Mesenteric fat pad (tissue), 1 donor: ENCODE data around the gene TMCC3. TPM values are rescaled to one million over a fixed set of nuclear protein-coding genes. Genes with fewer than 3 reads are reported as not detected.
A peak's percentile ranks its signal among the peaks of the same experiment; 100 is the strongest.
"Not testable (repeated sequence)": the region's sequence is repeated elsewhere in the genome, so short reads cannot be mapped to it uniquely, and the experiment has no call there.

Experiments used
- DNase-seq: peaks from one replicate; pipeline ENCODE4 v3.0.0-alpha.2; 2020; ENCODE audit warnings: low spot score
- long read RNA-seq: library from polyadenylated mRNA; unstranded; transcript quantifications from one replicate; pipeline ENCODE4 v2.0.0, GENCODE V29; 2020
- total RNA-seq: library from RNA; stranded (reverse); fragmentation: NEBNext Ultra II Directional; extraction: Animal tissue kit (Norgen Biotek cat#: 25700); gene quantifications from one replicate; pipeline ENCODE4 v1.2.1, GENCODE V29; 2021
- donor health status: DM: yes; HTN: yes; CAD: no.

Gene TMCC3
- total RNA-seq, result 15.8 TPM
- long read RNA-seq, full-length matches to known transcripts, result 8 of 30 reads
- long read RNA-seq, partial matches to known transcripts, result 3 of 30 reads
- long read RNA-seq, other reads (novel, unspliced or antisense), result 19 of 30 reads

GRCh38 chr12:94650143-94651056, at the start of gene TMCC3:
Gene TMCC3 (minus strand): TSS chr12:94650557. CDS start chr12:94650430, 127 bp downstream.
- DNase-seq, result peak; percentile 91

DNA sequence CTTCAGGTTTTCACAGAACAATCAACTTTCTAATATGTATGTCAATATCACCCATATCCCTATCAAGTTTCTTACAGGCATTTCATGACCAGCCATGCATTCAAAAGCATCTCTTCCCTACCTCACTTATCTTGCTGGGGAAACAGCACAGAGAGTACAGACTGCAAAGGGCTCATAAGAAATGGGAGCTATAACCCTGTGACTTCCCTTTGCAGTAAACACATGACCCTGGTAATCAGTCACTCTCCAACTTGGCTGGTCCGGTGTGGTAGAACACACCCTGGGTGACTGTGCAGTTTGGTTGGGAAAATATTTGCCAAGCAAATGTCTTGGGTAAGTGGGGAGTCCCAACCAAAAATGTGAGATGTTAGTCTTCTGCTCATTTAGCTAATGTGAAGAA, 49.4 kb upstream of the TMCC3 start:
- DNase-seq, result no peak

- no peak for DNase-seq
These were observed 48.2 kb upstream of the TMCC3 start for GRCh38 chr12:94698578-94698977.

- DNase-seq, result no peak
These were observed 47.3 kb upstream of the TMCC3 start for GRCh38 chr12:94697631-94698030.

DNA sequence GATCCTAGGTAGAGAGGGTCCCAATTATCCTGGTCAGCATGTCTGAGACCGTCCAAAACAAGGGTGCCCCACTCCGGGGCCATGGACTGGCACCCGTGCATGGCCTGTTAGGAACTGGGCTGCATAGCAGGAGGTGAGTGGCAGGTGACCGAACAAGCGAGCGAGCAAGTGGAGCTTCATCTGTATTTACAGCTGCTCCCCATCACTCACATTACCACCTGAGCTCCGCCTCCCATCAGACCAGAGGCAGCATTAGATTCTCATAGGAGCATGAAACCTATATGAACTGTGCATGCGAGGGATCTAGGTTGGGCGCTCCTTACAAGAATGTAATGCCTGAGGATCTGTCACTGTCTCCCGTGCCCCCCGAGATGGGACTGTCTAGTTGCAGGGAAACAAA, 44.4 kb upstream of the TMCC3 start:
- DNase-seq, result no peak

GRCh38 chr12:94692826-94693225, 42.5 kb upstream of the TMCC3 start:
- DNase-seq, result not testable (repeated sequence)

- no peak for DNase-seq
These were observed 39.9 kb upstream of the TMCC3 start for GRCh38 chr12:94690198-94690771.

GRCh38 chr12:94689646-94690036, 39.3 kb upstream of the TMCC3 start:
- no peak for DNase-seq

DNA sequence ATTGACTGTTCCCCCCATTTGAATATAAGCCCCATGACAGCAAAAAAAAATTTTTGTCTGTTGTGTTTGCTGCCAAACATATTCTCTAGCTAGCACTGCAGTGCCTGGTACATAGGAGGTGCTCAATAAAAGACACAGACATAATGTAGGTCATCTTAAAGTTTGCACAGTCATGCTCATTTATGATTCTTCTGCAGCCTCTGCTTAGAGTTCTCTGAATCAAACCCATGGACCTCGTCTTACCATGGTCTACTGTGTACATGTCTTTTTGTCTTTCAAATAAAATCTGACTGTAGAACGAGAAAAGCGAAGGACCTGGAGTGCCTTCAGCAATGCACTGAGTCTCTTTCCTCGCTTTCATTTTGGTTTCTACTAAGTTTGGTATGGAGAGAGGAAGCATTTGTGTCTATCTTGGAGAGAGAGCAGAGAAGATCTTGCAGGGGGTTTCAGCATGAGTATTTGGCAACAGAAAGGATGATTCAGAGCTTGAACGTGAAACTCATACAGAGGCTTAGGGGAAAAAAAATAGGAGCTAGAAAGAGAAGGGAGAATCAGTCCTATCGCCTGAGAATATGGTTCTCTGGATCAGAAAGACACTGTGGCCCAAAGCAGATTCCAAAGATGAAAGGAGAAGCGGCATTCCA, 38.8 kb upstream of the TMCC3 start:
- no peak for DNase-seq

GRCh38 chr12:94687891-94688290, 37.5 kb upstream of the TMCC3 start:
- no peak for DNase-seq

DNA sequence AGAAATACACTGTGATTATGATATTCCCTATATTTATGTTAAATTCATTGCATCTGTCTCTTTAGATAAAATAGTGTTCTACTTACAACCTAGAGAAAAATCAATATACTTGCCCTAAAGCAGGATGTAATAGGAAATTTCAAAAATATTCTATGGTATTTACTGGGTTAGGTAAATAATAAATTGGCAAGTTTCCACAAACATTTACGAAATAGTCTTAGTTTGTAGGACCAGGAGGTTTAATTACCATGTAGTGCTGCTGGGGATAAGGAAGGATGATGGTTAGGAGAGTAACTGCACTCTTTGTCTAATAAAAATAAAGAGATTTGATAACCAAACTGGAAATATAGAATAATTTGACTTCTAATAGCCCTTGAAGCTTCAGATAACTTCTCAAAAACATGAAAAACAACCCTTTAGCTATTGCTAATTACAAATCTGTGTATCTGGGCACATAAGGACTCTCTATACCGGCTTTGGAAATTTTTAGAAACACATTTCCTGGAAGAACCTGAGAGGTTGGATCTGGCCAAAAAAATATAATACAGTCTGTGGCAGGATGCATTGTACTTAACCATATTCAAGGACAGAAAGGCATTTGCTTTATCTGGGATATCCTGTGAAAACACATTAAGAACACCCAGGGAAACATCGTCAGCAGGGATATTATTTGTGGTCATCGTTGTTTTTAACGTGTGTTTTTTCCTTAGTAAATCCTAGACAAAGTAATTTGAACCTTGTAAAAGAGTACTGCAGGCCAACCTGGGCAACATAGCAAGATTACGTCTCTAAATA, 36.7 kb upstream of the TMCC3 start:
- no peak for DNase-seq

GRCh38 chr12:94684416-94685142, 34.2 kb upstream of the TMCC3 start:
- DNase-seq, result no peak

DNA sequence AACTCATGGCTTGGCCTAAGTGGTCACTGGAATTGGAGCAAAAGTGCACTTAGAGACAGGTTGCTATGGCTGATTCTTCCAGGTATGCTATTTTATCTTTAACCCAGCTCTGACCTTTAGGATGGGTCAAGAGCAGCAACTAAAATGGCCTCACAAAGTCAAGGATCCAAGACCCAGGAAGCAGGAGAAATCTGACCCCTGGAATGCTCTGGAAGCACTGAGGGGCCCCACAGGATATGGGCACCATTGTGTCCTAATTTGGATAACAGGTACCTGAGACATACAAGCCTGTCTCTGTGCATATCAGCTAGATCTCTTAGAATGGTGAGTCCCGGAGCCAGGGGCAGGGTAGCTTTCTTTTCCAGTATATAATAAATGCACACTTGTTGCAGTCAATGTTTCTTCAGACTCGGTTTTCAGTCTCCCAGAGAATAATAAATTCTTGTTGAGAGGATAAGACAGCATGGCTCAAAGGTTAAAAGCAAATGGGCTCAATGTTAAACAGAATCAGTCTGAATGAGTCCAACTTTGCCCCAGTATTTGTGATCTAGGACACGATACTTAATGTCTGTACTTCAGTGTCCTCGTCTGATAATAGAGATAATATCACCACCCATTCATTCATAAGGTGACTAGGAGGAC, 29.3 kb upstream of the TMCC3 start:
- DNase-seq, result no peak

GRCh38 chr12:94678849-94679248, 28.5 kb upstream of the TMCC3 start:
- DNase-seq, result no peak

- no peak for DNase-seq
These were observed 28.0 kb upstream of the TMCC3 start for GRCh38 chr12:94678379-94678778.

DNA sequence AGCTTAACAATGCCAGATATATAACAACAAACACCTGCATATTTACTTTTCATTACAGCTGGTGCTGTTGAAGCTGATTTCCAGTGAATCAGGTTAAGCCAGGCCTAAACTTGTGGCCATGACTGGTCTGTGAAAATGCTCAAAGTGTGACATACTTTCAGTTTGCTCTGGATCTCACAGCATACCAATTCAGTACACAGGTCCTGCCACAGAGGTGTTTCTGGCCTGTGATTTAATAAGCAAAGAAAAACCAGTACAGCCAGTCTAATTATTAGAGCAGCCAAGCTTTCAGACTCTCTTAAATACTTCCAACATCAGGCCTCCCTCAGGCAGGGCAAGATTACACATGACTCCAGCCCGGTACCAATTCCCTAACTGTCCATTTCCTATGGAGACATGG, 27.4 kb upstream of the TMCC3 start:
- no peak for DNase-seq

DNA sequence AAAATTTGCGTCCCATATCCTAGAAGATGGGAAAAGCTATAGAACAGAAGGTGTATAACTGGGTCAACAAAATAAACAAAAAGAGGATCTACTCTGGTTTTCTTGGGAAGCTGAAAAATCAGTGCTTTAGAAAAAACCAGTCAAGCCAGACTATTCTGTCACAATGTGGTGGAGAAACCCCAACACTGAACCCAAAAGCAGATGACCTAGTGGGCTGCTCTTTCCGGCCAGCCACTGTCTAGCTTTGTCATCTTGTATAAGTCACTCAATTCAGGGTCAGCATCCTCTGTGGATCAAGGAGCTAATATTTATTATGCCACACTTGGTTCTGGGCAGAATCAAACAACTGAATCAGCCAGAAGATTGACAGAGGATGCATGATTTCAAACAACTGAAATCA, 26.6 kb upstream of the TMCC3 start:
- DNase-seq, result no peak

- no peak for DNase-seq
These were observed 25.8 kb upstream of the TMCC3 start for GRCh38 chr12:94676031-94676641.

DNA sequence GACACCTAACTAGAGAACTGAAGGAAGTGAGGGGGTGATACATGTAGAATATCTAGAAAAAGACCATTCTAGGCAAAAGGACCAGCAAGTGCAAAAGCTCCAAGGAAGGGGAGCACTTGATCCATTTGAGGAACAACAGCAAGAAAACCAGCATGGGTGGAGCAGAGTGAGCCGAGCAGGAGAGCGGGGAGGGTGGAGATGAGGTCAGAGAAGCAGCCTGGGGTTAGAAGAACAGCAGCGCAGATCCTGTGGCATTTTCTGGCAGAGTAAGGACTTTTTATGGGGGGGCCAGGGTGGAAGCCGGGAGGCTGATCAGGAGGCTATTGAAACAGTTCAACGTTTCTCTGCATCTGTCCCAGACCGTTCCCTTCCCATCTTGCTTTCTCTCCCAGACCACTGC, 24.5 kb upstream of the TMCC3 start:
- DNase-seq, result no peak

GRCh38 chr12:94674051-94674451, 23.7 kb upstream of the TMCC3 start:
- DNase-seq, result no peak
